GM12874 (cell line): ENCODE measurements around the gene TIMM17B.

Experiments
- TF ChIP-seq, protein P1 (sequence below): IDR thresholded peaks from 2 replicates; pipeline ENCODE4 v1.5.1; 2011; ENCODE audit warnings: low read depth, mild to moderate bottlenecking, control low read depth, low read length, moderate library complexity; ENCODE audit not compliant: insufficient read depth

TIMM17B gene

GRCh38 chrX:48890934-48891401 lies 6.6 kb downstream of the TIMM17B start:
- TF ChIP-seq, protein P1, sequence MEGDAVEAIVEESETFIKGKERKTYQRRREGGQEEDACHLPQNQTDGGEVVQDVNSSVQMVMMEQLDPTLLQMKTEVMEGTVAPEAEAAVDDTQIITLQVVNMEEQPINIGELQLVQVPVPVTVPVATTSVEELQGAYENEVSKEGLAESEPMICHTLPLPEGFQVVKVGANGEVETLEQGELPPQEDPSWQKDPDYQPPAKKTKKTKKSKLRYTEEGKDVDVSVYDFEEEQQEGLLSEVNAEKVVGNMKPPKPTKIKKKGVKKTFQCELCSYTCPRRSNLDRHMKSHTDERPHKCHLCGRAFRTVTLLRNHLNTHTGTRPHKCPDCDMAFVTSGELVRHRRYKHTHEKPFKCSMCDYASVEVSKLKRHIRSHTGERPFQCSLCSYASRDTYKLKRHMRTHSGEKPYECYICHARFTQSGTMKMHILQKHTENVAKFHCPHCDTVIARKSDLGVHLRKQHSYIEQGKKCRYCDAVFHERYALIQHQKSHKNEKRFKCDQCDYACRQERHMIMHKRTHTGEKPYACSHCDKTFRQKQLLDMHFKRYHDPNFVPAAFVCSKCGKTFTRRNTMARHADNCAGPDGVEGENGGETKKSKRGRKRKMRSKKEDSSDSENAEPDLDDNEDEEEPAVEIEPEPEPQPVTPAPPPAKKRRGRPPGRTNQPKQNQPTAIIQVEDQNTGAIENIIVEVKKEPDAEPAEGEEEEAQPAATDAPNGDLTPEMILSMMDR: no peak

DNA sequence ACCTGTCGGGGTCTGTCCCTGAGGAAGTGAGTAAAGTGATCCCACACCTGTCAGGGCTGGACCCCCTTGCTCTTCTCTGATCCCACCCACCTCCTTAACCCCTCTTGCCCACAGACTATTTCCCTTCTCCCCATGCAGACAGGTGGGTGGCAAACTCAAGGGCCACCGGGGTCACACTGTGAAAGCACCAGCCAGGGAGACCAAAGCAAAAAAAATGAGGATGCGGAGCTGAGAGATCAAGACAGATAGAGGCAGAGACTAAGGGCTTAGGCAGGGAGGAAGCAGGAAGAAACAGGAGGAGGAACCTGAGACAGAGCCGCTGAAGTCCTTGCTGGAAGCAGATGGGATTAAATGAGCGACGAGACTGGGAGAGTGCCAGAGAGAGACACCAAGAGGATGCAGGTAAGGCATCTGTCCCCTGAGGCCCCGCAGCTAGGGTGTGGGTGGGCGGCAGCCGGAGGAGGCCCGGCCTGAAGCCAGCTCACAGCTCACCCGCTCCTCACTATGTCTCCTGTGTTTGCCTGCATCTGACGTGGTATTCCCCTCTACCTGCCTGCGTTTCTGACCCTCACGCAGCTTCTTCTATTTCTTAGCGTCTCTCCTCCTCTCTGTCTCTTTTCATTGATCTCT lies 7.2 kb downstream of the TIMM17B start:
- TF ChIP-seq, protein P1: no peak

DNA sequence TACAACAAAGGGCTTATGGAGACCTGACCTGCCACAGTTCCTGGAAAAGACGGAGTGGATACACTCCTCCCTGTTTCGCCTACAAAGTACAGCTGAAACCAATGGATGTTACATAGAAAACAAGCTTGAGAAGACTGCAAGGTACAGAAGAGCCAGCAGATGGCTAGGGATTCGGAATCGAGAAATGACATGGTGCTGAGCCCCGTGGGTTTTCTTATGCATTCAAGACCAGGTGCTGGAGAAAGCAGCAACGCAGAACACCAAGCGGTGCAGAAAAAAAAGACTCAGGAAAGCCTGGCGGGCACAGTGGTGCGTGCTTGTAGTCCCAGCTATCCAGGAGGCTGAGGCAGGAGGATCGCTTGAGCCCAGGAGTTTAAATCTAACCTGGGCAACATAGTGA lies 13.8 kb downstream of the TIMM17B start:
- TF ChIP-seq, protein P1: no peak

DNA sequence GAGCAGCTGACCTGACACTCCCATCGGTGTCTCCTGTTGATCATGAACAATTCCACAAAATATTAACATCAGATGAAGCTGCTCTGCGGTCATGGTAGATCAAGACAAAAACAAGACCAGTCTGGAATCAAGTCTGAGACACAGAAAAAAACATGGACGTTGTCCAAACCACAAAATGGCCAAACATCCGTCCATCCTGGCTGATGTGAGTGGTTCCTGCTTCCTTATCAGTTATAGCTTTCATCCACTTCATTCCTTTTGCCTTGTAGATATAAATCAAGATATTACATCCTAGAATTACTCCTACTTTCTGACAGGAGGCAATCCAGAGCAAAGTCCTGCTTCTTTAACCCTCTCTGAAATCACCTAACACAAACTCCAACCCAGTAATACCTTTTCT lies 33.4 kb downstream of the TIMM17B start:
- TF ChIP-seq, protein P1: no peak

- TF ChIP-seq, protein P1: no peak
Measured at GRCh38 chrX:48854898-48855297, 42.7 kb downstream of the TIMM17B start.

DNA sequence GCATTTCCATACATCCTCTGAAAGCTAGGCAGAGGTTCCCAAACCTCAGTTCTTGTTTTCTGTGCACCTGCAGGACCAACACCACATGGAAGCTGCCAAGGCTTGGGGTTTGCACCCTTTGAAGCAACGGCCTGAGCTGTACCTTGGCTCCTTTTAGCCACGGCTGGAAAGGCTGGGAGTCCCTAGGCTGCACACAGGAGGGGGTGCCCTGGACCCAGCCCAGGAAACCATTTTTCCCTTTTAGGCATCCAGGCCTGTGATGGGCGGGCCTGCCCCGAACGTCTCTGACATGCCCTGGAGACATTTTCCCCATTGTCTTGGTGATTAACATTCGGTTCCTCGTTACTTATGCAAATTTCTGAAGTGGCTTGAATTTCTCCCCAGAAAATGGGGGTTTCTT lies 44.7 kb downstream of the TIMM17B start:
- TF ChIP-seq, protein P1: no peak

DNA sequence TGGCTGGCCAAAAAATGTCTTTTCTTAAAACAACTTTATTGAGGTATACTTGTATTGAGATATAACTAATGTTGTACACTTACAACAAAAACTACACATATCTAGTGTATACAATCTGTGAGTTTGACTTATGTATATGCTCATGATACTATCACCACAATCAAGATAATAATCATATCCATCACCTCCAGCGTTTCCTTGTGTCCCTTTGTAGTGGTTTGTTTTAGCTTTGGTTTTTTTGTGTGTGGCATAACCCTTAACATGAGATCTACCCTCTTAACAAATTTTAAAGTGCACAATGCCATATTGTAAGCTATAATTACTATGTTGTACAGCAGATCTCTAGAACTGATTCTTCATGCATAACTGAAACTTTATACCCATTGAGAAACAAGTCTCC lies 48.7 kb downstream of the TIMM17B start:
- TF ChIP-seq, protein P1: no peak
